GM23338 (cell line): ENCODE results near the gene CRABP1. TPM values are rescaled to one million over a fixed set of nuclear protein-coding genes. Genes with fewer than 3 reads are reported as not detected.

Experiments used
- ATAC-seq: fragments of 200-7000 bp; cut with Tn5 transposase; 3 replicates; pipeline ENCODE4 v1.9.1; 2020
- DNase-seq: peaks from one replicate; pipeline ENCODE4 v3.0.0-alpha.2; 2015; ENCODE audit warnings: low spot score
- H2AFZ ChIP-seq: fragments of 200-600 bp; sonication (generic); 2 replicates; pipeline ENCODE4 v1.8.0; 2016; ENCODE audit warnings: antibody characterized with exemption, mild to moderate bottlenecking, moderate library complexity
- H3F3A ChIP-seq: fragments of 200-600 bp; sonication (generic); replicated peaks from 2 replicates; pipeline ENCODE4 v1.8.0; 2017; ENCODE audit warnings: antibody characterized with exemption, mixed run types, low read depth
- H3K27ac ChIP-seq: fragments of 200-600 bp; sonication (generic); 2 replicates; pipeline ENCODE4 v1.6.1; 2016; ENCODE audit warnings: low read depth
- H3K27me3 ChIP-seq: fragments of 200-600 bp; sonication (generic); 2 replicates; pipeline ENCODE4 v1.8.0; 2016; ENCODE audit warnings: mild to moderate bottlenecking, mixed run types, moderate library complexity; ENCODE audit not compliant: insufficient read depth
- H3K36me3 ChIP-seq: fragments of 200-600 bp; sonication (generic); 2 replicates; pipeline ENCODE4 v1.8.0; 2016; ENCODE audit warnings: mild to moderate bottlenecking; ENCODE audit not compliant: insufficient read depth
- H3K4me1 ChIP-seq: fragments of 200-600 bp; sonication (generic); 2 replicates; pipeline ENCODE4 v1.8.0; 2016; ENCODE audit warnings: mild to moderate bottlenecking, moderate library complexity; ENCODE audit not compliant: insufficient read depth
- H3K4me2 ChIP-seq: fragments of 200-600 bp; sonication (generic); 2 replicates; pipeline ENCODE4 v1.7.1; 2017; ENCODE audit warnings: mixed run types
- H3K4me3 ChIP-seq: fragments of 200-600 bp; sonication (generic); 2 replicates; pipeline ENCODE4 v1.6.1; 2016; ENCODE audit warnings: mixed run types
- H3K79me2 ChIP-seq: fragments of 200-600 bp; sonication (generic); replicated peaks from 2 replicates; pipeline ENCODE4 v1.8.0; 2017; ENCODE audit warnings: mild to moderate bottlenecking; ENCODE audit not compliant: insufficient read depth
- H3K9me2 ChIP-seq: fragments of 200-600 bp; sonication (generic); 2 replicates; pipeline ENCODE4 v1.8.0; 2017; ENCODE audit not compliant: insufficient read depth
- H4K20me1 ChIP-seq: fragments of 200-600 bp; sonication (generic); replicated peaks from 2 replicates; pipeline ENCODE4 v1.8.0; 2017; ENCODE audit warnings: mild to moderate bottlenecking; ENCODE audit not compliant: insufficient read depth
- H3K27ac Mint-ChIP-seq: 2 replicates; pipeline ENCODE4 v1.8.0; 2020; ENCODE audit warnings: inconsistent platforms, mild to moderate bottlenecking, moderate library complexity, mixed read lengths
- H3K27me3 Mint-ChIP-seq: 3 replicates; pipeline ENCODE4 v1.8.0; 2022; ENCODE audit warnings: low read depth, mild to moderate bottlenecking, moderate library complexity, mixed read lengths, inconsistent platforms; ENCODE audit not compliant: insufficient read depth, poor library complexity
- H3K36me3 Mint-ChIP-seq: 3 replicates; pipeline ENCODE4 v1.8.0; 2021; ENCODE audit warnings: low read depth, mild to moderate bottlenecking, inconsistent platforms, moderate library complexity, mixed read lengths
- H3K4me1 Mint-ChIP-seq: 3 replicates; pipeline ENCODE4 v1.8.0; 2020; ENCODE audit warnings: mild to moderate bottlenecking, inconsistent platforms, mixed read lengths
- H3K4me3 Mint-ChIP-seq: 3 replicates; pipeline ENCODE4 v1.8.0; 2021; ENCODE audit warnings: moderate library complexity, mild to moderate bottlenecking, inconsistent platforms, mixed read lengths
- H3K9me3 Mint-ChIP-seq: 3 replicates; pipeline ENCODE4 v1.8.0; 2020; ENCODE audit warnings: moderate library complexity, mild to moderate bottlenecking, inconsistent platforms, mixed read lengths
- JUNB ChIP-seq: IDR thresholded peaks from one replicate; pipeline ENCODE4 v1.6.1; 2016; ENCODE audit warnings: antibody characterized with exemption; ENCODE audit not compliant: unreplicated experiment
- NANOG ChIP-seq: IDR thresholded peaks from 2 replicates; pipeline ENCODE4 v1.6.1; 2016; ENCODE audit warnings: antibody characterized with exemption, borderline replicate concordance
- REST ChIP-seq: IDR thresholded peaks from one replicate; pipeline ENCODE4 v1.6.1; 2018; ENCODE audit warnings: antibody characterized with exemption; ENCODE audit not compliant: unreplicated experiment
- STAT1 ChIP-seq: IDR thresholded peaks from one replicate; pipeline ENCODE4 v1.6.1; 2016; ENCODE audit warnings: antibody characterized with exemption; ENCODE audit not compliant: unreplicated experiment
- ZNF114 ChIP-seq: fragments of 250-450 bp; sonication (Bioruptor Pico); IDR thresholded peaks from 2 replicates; pipeline ENCODE4 v1.5.0; 2020; ENCODE audit warnings: mild to moderate bottlenecking, moderate library complexity
- ZNF331 ChIP-seq: fragments of 250-450 bp; sonication (Bioruptor Pico); IDR thresholded peaks from 2 replicates; pipeline ENCODE4 v1.5.0; 2020; ENCODE audit warnings: low read depth, mild to moderate bottlenecking, moderate library complexity
- ZNF462 ChIP-seq: fragments of 250-450 bp; sonication (Bioruptor Pico); IDR thresholded peaks from 2 replicates; pipeline ENCODE4 v1.5.0; 2020; ENCODE audit warnings: mild to moderate bottlenecking, moderate library complexity
- polyA plus RNA-seq: library from polyadenylated mRNA; unstranded; fragments of >200 nt; fragmentation: Nextera tagmentation; extraction: Ambion mirVana; gene quantifications from 2 replicates; pipeline ENCODE4 v1.2.1, GENCODE V29; 2016
- total RNA-seq: library from RNA; depleted of rRNA; stranded (reverse); fragments of >200 nt; shearing (Covaris generic); gene quantifications from 2 replicates; pipeline ENCODE4 v1.2.3, GENCODE V29; 2014

Gene CRABP1
- total and polyA plus RNA-seq, 2 experiments from 2014 or later: 156 to 522 TPM

- Mint-ChIP-seq H3K27ac (no peak overlapping the region), H3K9me3 (peaks cover 8% of the 10 kb centered on the region; the same call in 2 of the 3 replicates), H3K36me3 (no peaks in the 10 kb centered on the region; the same call in 2 of the 3 replicates), H3K4me3 (no peak overlapping the region), H3K27me3 (peaks cover 3% of the 10 kb centered on the region), H3K4me1 (peaks cover 15% of the 10 kb centered on the region)
- no peak for ATAC-seq
- Histone ChIP-seq H2AFZ (no peak overlapping the region), H3K4me2 (no peak overlapping the region), H3K4me3 (no peak overlapping the region), H3K9me2 (peaks cover 5% of the 10 kb centered on the region; the same call in 1 of the 2 replicates), H3K27ac (no peak overlapping the region), H3K27me3 (no peaks in the 10 kb centered on the region), H3K36me3 (no peaks in the 10 kb centered on the region), H3K4me1 (peaks cover 8% of the 10 kb centered on the region), H4K20me1 (no peaks in the 10 kb centered on the region), H3K79me2 (no peaks in the 10 kb centered on the region), H3F3A (no peaks in the 10 kb centered on the region)
- TF ChIP-seq REST (no peak), JUNB (no peak), ZNF331 (CRISPR knock-in tag) (no peak), ZNF462 (CRISPR knock-in tag) (no peak), STAT1 (no peak), NANOG (no peak), ZNF114 (CRISPR knock-in tag) (no peak)
- DNase-seq: no peak
These were observed 42.1 kb downstream of the CRABP1 start for GRCh38 chr15:78382114-78382880.
